Measurements from ENCODE around the gene PARP14.
"Not testable (repeated sequence)": the region's sequence is repeated elsewhere in the genome, so short reads cannot be mapped to it uniquely, and the experiment has no call there.

Gene PARP14

DNA sequence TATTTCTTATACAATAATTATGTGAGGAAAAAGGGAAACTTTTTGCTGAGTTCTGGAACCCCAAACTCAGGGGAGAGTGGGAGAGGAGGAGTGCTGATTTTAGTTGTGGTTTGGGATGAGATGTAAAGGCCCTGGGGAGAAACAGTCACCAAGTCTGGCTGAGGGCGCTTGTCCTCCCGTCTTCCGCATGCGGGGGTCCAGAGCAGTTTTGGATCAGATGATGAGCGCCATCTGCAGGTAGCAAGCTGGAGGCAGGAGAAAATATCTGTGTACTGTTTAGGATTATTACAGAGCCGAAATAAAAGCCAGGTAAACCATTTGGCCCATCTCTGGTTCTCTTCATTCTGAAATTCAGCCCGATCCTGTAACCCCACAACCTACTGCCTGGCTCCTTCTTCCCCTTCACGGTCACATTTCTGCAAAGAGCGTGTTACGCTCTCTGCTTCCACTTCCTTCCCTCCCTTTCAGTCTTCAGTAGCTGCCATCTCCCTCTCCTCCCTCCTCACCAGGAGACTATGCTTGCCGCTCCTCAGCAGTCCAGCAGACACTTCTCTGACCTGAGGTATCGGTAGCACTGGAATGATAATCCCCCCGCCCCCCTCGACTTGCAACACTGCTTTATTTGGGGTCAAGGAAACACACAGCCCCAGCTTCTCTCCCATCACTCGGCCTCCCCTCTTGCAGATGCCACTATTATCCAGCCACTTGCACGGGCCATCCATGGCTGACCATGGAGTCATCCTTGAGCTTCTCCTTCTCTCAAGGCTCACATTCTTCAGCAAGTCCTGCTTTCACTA lies 1.4 kb upstream of the PARP14 start:
- peak; percentile 80 for DNase-seq (ENCODE audit: low spot score)

DNA sequence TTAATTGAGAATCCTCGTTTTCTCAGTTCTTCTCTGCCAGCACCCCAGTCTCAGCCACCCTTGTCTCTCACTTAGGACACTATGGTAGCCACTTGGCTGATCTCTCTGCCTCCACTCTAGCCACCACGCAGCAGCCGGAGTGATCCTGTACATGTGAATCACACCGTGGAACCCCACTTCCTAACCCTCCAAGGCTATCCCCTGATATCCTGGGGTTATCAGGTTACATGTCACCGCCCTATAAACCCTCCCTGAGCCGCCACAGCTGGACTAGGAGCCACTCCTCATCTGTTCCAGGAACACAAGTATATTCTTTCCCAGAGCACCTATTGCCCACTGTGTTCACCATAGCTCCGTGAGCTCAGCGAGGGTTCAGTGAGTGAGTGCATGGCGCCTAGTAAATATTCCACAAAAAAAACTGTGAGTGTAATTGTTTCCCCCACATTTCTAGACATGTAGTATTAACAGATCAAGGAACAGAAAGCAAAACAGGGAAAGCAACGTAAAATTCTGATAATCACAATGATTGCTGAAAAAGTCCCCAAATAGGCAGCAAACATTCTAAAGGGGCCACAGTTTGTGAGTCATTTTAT lies 661 bp upstream of the PARP14 start:
- DNase-seq (ENCODE audit: low spot score) = peak; percentile 46

DNA sequence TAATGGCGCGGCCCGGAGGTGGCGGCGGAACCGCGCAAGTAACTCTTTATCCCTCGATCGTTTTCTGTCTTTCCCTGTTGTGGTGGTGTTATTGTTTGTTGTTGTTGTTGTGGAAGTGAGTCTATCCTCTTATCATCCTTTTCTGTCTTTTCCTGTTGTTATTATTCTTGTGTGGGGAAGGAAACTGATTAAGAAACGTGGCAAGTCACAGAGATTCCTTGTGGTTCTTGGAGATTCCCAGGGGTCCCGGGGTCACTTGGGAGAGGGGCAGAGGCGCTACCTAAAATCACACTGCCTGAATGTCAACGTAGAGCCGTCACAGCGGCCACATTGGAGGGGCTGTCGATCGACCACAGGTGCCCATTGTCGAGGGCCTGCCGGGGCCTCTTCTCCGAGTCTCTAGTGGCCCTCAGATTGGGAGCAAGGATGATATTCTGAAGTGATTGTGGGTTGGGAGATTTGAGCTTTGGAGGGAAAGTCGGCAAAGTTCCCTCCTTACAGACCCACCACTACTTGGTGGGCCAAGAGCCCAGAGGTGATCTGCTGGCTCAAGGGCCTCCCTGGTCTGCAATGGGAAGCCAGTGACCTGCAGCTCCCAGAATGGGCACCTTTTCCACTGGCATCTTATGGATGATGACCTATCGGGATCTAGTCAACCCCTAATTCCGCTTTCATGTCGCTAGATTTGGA lies 790 bp downstream of the PARP14 start:
- no peak for DNase-seq (ENCODE audit: low spot score)

DNA sequence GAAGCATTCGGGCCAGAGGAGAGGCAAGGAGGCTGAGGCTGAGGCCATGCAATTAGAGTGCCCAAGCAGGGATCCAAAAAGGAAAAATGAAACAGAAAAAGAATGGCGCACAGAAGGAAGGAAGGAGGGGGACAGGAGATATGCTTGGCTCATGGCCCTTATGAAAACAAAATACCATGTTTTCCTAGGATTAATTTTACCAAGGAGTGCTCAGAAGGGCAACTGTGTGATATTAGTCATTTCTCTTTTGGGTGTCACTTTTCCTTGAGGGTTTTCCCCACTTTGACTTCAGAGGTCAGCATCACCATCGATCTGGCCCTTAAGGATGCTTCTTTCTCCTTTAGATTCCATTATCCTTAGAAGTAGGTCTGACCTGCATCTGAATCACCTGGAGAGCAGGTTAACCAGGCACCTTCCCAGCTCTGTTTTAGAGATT lies 1.4 kb downstream of the PARP14 start:
- DNase-seq (ENCODE audit: low spot score) = no peak

DNA sequence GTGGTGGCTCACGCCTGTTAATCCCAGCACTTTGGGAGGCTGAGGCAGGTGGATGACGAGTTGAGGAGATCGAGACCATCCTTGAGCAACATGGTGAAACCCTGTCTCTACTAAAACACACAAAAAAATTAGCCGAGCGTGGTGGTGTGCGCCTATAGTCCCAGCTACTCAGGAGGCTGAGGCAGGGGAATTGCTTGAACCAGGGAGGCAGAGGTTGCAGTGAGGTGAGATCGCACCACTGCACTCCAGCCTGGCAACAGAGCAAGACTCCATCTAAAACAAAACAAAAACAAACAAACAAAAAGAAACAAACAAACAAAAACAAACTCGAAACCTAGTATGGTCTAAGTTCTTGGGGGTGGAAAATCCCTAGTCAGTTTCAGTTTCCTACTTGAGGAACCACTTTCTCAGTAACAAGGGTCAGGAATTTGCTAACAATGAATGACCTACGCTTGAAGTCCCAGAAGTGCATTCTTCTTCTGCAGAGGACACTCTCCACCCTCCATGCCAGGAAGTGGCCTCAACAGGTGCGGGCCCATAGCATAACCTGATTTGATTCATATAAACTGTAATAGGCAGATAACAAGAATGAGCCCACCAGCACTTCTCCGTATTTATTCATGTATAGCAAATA lies 2.3 kb downstream of the PARP14 start:
- DNase-seq (ENCODE audit: low spot score) = not testable (repeated sequence)

DNA sequence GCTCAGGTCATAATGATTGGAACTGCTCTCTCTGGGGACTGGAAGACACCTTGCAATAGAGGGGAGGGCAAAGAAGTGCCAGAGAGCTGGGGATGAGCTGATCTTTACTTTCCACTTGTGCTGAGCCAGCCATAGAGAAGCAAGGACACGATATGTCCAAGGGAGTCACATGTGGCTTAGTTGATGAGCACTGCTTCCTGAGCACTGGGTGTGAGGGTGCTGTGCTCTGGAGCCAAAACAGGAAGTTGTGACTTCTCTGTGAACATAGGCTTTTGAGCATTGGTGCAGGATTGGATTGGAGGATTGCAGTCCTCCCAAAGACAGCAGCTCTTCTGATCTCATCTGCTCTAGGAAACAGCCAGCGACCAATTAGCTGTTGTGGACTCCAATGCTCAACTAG lies 6.7 kb downstream of the PARP14 start:
- DNase-seq (ENCODE audit: low spot score) = no peak

DNA sequence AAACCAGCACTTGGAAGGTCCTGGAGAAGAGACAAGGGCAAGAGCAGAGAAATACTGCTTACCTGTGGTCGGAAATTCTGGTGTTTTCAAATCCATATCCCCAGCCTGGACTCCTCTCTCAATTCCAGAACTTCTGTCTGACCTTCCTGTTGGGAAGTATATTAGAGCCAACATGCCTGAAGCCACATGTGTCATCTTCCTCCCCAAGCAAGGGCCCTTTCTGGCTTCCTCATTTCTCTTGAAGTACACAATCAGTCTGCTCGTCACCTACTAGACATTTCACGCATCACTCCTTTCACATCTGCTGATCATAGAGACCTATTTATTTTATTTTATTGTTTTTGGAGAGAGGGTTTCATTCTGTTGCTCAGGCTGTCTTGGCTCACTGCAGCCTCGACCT lies 8.4 kb downstream of the PARP14 start:
- no peak for DNase-seq (ENCODE audit: low spot score)

DNA sequence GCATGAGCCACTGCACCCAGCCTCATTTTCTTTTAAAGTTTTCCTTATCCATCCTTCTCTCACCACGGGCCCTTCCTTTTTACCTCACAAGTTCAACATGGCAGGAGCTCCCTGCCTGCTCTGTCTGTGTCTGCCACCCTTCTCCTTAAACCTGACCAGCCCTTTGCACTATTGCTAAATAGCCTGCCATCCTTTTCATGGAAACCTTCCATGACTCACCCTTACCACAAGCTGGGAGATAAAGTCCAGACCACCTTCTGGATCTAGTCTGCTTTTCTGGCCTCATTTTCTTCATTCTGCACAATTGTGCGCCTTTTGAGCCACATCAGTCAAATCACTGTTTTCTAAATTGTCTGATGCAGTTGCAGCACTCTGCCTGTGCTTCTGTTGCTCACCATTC lies 8.9 kb downstream of the PARP14 start:
- no peak for DNase-seq (ENCODE audit: low spot score)

DNA sequence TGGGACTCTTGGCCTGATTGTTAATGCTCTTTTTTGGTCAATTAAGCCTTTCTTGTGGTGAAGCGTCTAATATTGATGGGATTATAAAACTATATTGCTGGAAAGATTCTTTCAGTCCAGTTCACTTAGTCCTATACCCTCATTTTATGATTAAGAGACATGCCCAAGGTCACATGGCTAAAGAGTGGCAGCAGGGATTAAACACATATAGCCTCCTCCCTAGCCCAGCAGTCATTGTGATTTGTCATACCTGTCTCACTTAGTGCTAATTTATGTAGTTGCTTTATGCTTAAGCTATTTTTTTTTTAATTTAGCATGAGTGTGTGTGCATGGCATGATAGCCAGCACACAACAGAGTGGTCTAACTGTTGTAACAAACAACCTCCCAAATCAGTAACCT lies 9.5 kb downstream of the PARP14 start:
- DNase-seq (ENCODE audit: low spot score) = no peak

DNA sequence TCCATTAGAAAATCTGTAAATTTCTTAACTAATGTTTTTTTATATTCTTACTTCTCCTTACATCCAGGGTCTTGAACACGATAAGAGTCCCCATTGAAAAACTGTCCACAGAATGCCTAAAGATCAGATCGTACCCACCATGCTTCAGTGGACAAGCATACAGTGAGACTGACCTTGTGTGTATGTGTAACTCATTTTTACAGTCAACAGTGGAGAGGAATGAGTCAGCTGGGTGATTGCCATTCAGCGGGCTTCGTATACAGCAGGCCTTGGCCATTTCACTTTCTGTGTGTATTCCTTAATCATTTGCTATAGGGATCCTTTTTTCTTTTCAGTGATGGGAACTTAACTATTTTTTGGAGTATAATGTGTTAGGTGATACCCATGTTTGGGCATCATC lies 10.6 kb downstream of the PARP14 start:
- DNase-seq (ENCODE audit: low spot score) = no peak

DNA sequence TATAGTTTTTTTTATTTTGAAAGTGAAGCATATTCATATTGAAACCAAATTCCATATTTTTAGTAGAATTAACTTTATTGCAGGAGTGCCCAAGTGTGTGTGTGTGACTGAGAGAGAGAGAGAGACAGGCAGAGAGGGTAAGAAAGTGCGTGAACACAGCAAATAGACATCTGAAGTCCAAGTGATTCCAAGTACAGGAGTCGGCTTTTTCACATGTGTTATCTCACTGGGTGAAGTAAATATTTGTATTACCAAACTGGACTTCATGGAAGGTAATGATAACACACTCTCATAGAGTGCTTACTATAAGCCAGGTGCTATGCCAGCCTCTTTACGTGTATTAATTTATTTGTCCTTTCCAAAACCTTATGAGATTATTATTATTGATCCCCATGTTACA lies 12.0 kb downstream of the PARP14 start:
- DNase-seq (ENCODE audit: low spot score) = no peak

DNA sequence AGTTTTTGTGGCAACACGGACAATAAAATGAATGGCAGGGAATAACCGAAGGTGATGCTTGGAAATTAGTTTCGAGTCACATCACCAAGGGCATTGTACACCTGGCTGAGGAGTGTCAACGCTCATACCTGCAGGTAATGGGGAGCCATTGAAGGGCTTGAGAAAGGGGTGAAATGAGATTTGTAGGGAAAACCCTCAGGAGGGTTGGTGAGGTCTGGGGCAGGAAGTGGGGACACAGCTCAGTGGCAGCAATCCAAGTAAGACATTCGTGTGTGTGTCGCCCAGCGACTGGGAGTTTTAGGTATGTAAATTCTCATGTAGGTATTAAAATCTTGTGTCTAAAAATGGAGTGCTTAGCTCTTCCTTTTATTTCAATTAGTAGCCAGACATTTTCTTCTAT lies 14.3 kb downstream of the PARP14 start:
- no peak for DNase-seq (ENCODE audit: low spot score)

DNA sequence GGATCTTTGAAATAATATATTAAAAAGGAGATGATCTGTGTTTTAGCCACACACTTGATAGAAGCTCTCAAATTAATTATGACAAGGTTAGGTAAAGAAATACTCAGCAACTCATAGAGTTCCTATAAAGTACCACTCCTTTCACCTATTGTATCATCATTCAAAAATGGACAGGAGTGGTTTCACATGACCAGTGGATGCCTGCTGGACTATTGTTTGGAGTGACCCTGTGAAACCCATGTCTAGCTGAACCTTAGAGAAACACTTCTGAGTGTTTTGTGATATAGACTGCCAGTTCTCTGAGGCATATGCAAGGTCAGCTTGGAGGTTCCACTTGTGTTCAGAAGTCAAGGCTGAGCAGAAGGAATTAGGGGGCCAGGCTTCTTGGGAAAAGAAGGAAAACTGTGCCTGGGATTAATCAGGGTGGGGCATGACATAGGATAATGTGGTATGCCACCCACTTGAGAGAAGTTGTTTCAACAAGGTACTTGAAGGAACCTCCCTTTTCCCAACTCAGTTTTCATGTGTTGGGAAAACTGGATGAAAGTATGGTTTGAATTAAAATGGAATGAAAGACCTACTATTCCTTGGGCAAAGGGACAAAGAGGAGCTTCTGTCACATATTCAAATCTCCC lies 15.4 kb downstream of the PARP14 start:
- DNase-seq (ENCODE audit: low spot score) = no peak

DNA sequence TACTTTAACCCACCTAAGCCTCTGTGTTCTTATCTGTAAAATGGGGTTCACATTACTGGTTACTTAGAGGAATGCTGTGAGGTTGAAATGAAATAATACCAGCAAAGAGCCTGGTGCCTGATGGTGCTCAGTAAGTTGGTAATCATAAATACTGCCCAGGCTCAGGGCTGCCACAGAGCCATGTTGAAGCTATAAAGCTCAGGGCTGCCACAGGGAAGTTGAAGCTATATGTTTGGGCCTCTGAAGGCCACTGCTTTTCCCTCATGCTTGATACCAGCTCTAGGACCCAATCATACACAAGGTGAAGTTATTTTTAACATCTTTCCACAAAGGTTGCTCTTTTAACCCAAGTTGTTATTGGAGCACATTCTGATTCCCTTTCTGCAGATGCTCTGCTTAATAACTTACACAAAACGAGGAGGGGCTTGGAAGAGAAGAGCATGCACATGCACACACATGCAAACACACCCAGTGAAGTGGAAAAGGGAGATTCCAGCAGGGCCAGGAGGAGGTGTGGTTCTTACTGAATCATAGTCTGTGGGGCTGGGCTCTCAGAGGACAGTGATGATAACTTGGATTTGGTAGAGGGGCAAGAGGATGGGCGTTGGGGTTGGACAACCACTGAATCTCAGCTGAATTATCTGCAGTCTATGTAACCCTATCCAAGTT lies 17.4 kb downstream of the PARP14 start:
- no peak for DNase-seq (ENCODE audit: low spot score)

DNA sequence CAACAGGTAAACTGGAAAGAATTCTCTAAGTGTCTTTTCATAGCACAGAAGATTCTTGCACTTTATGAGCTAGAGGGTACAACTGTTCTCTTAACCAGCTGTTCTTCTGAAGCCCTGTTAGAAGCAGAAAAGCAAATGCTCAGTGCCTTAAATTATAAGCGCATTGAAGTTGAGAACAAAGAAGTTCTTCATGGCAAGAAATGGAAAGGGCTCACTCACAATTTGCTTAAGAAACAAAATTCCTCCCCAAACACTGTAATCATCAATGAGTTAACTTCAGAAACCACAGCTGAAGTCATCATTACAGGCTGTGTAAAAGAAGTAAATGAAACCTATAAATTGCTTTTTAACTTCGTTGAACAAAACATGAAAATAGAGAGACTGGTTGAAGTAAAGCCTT lies 19.6 kb downstream of the PARP14 start:
- no peak for DNase-seq (ENCODE audit: low spot score)

DNA sequence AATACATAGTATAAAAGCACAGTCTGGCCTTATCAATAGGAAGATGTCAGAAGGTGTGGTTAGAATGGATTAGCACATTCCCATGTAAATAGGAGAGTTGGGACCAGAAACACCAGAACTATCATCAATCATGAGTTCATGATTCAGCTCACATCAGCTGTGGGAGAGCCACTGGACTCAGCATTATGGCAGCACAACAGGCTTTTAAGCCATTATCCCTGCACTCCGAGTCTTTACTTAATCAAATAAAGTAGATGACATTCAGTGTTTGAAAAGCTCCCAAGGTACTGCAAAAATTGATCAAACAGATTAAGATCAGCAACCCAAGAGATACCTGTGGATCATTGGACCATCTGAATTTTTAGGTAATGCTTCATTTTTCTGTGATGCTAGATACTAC lies 24.7 kb downstream of the PARP14 start:
- DNase-seq (ENCODE audit: low spot score) = no peak

DNA sequence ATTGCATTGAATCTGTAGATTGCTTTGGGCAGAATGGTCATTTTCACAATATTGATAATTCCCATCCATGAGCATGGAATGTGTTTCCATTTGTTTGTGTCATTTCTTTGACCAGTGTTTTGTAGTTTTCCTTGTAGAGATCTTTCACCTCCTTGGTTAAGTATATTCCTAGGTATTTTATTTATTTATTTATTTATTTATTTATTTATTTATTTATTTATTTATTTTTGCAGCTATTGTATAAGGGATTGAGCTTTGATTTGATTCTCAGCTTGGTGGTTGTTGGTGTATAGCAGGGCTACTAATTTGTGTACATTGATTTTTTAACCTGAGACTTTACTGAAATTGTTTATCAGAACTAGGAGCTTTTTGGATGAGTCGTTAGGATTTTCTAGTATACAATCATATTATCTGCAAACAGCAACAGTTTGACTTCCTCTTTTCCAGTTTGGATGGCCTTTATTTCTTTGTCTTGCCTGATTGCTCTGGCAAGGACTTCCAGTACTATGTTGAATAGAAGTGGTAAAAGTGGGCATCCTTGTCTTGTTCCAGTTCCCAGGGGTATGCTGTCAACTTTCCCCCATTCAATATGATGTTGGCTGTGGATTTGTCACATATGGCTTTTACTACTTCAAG lies 30.1 kb downstream of the PARP14 start:
- DNase-seq (ENCODE audit: low spot score) = not testable (repeated sequence)

DNA sequence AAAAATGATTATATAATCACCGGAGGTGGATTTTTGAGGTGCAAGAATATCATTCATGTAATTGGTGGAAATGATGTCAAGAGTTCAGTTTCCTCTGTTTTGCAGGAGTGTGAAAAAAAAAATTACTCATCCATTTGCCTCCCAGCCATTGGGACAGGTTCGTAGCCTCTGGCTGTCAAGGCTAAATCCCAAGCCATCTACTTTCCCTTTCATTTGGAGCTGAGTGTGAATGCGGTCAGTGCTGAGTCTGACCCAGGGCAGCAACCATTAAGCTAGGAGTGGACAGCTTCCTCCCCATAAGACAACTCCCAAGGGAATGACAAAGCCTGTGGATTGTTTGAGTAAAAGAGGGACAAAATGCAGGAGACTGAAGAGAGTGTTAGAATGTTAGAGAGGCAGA lies 33.6 kb downstream of the PARP14 start:
- no peak for DNase-seq (ENCODE audit: low spot score)

DNA sequence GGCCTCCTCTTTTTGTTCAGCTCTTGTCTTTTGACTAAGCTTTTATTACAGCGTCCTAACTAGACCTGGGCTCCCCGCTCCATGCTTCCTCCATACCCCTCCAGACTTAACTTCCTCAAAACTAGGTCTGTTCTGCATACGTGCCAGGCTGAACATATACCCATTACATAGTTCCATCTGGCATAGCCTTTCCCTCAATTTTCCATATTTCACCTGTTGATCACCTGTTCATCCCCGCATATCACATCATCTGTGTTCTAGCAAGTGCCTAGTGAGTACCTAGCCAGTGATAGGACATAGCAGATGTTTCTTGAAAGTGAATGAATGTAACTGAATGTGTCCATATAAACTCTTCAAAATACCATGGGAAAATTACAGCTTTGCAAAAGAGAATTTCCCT lies 36.0 kb downstream of the PARP14 start:
- DNase-seq (ENCODE audit: low spot score) = no peak

DNA sequence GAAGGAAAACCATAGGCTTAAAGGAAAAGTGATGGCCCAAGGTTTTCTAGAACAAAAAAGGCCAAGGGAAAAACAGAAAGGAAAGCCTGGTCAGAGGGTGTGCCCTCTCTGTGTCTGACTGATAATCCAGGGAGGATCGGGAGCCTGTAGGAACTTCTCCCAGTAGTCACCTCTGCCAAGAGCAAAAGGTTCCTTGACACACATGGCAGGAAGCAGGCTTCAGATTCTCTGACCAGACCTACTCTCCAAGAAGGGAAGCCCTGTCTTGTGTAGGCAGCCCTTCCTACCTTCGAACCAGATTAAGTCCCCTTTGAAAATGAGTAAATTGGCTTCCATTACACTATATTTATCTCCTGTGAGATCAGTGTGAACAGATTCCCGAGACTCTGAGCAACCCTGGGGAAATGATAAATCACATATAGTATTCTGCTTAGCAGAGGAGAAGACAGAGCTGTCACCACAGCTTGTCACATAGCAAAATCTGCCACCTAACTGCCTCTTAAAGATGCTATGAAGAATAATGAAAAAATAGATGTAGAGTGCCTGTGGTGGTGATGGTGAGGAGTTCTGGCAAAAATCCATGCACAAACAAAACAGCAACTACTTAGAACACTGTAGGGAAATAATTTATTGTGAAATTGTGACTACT lies 38.8 kb downstream of the PARP14 start:
- no peak for DNase-seq (ENCODE audit: low spot score)

DNA sequence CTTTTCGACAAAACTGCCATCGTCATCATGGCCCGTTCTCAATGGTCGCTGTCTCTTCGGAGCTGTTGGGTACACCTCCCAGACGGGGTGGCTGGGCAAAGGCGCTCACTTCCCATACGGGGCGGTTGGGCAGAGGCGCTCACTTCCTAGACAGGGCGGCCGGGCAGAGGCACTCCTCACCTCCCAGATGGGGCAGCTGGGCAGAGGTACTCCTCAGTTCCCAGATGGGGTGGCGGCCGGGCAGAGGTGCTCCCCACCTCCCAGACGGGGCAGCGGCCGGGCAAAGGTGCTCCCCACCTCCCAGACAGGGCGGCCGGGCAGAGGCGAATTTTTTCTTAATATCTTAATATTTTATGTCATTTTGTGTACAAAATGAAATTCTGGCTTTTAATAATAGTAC lies 44.5 kb downstream of the PARP14 start:
- DNase-seq (ENCODE audit: low spot score) = no peak
